GM12891 (cell line): ENCODE measurements around the gene SLC22A5.

ENCODE experiments used
- DNase-seq: peaks from one replicate; pipeline ENCODE4 v3.0.0; 2011; ENCODE audit warnings: low spot score; ENCODE audit not compliant: insufficient read length
- FAIRE-seq: peaks from 2 replicates; lab custom pipeline; 2011; peaks lifted over from hg19 to GRCh38; lab: Jason Lieb, UNC
- PAX5 ChIP-seq: IDR thresholded peaks from 2 replicates; pipeline ENCODE4 v1.6.1; 2011; ENCODE audit warnings: low read length, moderate library complexity, mild to moderate bottlenecking; ENCODE audit not compliant: insufficient read depth, severe bottlenecking
- POLR2A ChIP-seq: IDR thresholded peaks from 2 replicates; pipeline ENCODE4 v1.6.1; 2011; ENCODE audit warnings: low read depth, low read length, control low read depth
- POLR2AphosphoS5 ChIP-seq: IDR thresholded peaks from 2 replicates; pipeline ENCODE4 v1.6.1; 2011; ENCODE audit warnings: low read depth, low read length, control low read depth
- POU2F2 ChIP-seq: IDR thresholded peaks from 2 replicates; pipeline ENCODE4 v1.6.1; 2011; ENCODE audit warnings: low read depth, mild to moderate bottlenecking, control low read depth, low read length, moderate library complexity
- SPI1 ChIP-seq: IDR thresholded peaks from 2 replicates; pipeline ENCODE4 v1.6.1; 2011; ENCODE audit warnings: low read depth, low read length, control low read depth
- TAF1 ChIP-seq: IDR thresholded peaks from 2 replicates; pipeline ENCODE4 v1.6.1; 2011; ENCODE audit warnings: low read depth, low read length, control low read depth

The SLC22A5 gene

GRCh38 chr5:132424167-132424880, 54.8 kb downstream of the SLC22A5 start:
- no peak for TF ChIP-seq PAX5
- DNase-seq (no peak), FAIRE-seq (peak; percentile 9)

GRCh38 chr5:132425009-132425937, 55.8 kb downstream of the SLC22A5 start:
- DNase-seq (peak; percentile 42), FAIRE-seq (peak; percentile 93)
- TF ChIP-seq TAF1, result peak; percentile 62; the same call in 1 of the 2 replicates
- TF ChIP-seq POU2F2, result peak; percentile 65; the same call in 1 of the 2 replicates
- TF ChIP-seq PAX5, result peak; percentile 17
- peak; percentile 56 for TF ChIP-seq POLR2A
- TF ChIP-seq POLR2AphosphoS5, result peak; percentile 53; the same call in 1 of the 2 replicates
- TF ChIP-seq SPI1, result no peak

DNA sequence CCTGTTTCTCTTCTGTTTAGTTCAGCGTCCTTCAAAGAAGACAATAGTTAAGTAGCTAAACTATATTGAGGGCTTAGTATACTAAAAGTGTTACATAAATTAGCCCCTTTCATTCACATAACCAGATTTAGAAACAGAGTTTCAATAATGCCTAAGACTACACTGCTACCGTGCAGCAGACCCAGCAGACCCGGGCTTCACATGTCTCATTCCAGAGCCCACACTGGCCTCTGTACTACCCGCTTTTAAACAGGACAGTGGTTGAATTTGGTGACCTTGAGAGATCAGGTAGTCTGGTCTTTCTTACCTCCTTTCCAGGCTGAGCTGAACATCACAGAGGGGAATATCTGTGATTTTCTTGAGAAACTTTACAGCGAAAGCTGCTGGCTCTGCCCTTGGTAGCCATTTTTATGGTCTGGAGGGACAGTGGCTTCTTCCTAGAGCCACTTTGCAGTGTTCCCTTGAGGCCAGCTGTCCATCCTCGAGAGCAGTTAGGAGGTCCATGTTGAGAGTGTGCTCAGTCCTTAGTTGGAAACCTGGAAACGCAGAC, 56.5 kb downstream of the SLC22A5 start:
- TF ChIP-seq PAX5, result no peak
- no peak for TF ChIP-seq POLR2A
- TF ChIP-seq TAF1, result no peak
- no peak for TF ChIP-seq SPI1
- no peak; the same call in 1 of the 2 replicates for TF ChIP-seq POLR2AphosphoS5
- no peak for TF ChIP-seq POU2F2
- no peak for FAIRE-seq
- DNase-seq, result no peak

DNA sequence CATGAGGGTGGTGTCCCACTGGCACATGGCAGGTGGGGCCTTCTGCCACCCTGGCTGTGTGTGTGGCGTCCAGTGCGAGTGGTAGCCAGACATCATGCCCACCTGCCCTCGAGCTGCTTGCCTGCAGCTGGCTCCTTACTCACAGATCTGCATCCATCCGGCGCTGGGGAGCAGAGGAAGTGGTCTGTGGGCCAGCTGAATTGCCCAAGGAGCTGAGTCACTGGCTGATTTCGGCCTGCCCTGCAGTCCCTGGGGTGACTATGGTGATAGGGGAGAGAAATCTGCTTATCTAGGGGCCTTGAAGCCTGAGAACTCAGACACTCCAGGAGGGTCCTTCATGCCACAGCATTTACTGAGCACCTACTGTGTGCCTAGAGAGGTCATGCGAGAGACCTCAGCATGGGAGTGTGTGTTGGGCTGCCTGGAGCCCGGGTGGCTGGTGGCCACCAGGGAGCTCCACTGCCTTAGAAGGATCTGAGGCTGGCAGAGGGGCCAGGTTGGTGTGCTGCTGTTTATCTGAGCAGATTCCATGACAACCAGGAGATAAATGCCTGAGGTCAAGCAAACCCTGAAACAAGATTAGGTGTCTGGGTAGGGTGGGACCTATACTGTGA, 57.1 kb downstream of the SLC22A5 start:
- DNase-seq, result peak; percentile 30
- FAIRE-seq, result peak; percentile 82
- TF ChIP-seq POLR2AphosphoS5, result peak; percentile 77
- peak; percentile 77 for TF ChIP-seq SPI1
- peak; percentile 74 for TF ChIP-seq POU2F2
- TF ChIP-seq TAF1, result no peak
- TF ChIP-seq POLR2A, result peak; percentile 71

- FAIRE-seq, result peak; percentile 64
Measured at GRCh38 chr5:132427281-132428146, 58.0 kb downstream of the SLC22A5 start.

DNA sequence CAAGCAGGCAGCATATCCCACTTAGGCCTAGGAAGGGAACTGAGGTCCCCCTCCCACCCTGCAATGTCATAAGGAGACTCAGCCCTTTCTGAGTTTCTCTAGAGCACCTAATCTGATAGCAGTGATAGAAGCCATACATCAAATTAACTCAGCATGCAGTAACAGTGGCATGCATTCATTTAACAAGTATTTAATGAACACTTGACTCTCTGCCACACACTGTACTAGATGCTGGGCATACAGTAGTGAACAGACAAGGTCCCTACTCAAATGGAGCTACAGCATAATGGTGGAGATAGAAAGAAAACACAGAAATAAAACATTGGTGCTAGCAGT, 58.6 kb downstream of the SLC22A5 start:
- TF ChIP-seq POU2F2 (no peak), POLR2A (no peak), TAF1 (no peak), POLR2AphosphoS5 (no peak), SPI1 (no peak), PAX5 (no peak)
- DNase-seq (no peak), FAIRE-seq (peak; percentile 69)

More at GRCh38 chr5:132427281-132428146, 58.0 kb downstream of the SLC22A5 start:
- DNase-seq, result no peak
- TF ChIP-seq SPI1 (peak; percentile 44), POLR2A (no peak), PAX5 (no peak), POU2F2 (no peak), POLR2AphosphoS5 (no peak; the same call in 1 of the 2 replicates), TAF1 (no peak)

DNA sequence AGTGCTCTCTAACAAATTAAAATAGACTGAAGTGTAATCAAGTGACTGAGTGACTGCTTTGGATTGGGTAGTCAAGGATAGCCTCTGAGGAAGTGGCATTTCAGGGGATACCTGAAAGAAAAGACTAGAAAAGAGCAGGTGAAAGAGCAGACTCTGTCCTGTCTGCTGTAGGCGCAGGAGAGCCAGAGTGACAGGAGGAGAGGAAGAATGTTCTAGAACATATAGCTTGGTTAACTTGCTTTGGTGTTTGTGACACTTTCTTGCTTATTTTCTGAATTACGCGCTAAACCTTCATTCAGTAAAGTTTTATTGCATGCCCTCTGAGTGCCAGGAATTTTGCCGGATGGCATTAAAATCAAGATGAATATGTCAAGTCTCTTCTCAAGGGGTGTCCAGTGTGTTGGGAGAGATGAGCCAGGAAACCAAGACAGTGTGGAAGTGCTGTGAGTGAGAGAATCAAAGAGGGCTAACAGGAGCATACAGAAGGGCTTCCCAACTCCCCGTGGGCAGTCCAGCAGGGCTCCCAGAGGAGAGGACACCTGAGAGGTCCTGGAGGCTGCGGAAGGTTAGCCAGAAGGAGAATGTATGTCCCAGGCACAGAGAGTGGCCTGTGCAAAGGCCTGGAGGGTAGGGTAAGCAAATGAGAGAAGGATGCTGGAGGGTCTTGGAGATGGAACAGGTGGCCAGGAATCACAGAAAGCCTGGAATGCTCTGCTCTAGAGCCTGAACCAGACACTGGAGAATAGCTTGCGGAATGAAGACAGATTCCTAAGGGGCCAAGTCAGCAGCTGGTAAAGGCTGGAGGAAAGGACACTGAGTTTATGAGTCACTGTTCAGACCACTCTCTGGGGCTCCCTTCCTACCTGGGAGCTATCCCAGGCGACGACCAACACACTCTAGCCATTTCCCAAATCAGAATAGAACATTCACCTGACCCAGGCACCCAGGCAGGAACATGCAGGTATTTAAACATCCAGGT, 59.3 kb downstream of the SLC22A5 start:
- TF ChIP-seq TAF1, result no peak
- 0 out of 2 replicates have a peak, but pooled peaks have one; percentile 3 for TF ChIP-seq SPI1
- no peak for TF ChIP-seq POLR2AphosphoS5
- no peak for TF ChIP-seq POLR2A
- TF ChIP-seq PAX5, result no peak
- TF ChIP-seq POU2F2, result no peak
- no peak for DNase-seq
- FAIRE-seq, result no peak
